Muscle of leg (tissue), 11 donors: Measurements from ENCODE around the gene EDEM2. TPM values are rescaled to one million over a fixed set of nuclear protein-coding genes. Genes with fewer than 3 reads are reported as not detected.
"Not testable (repeated sequence)": the region's sequence is repeated elsewhere in the genome, so short reads cannot be mapped to it uniquely, and the experiment has no call there.

ENCODE experiments used
- DNase-seq: peaks from one replicate; pipeline ENCODE4 v3.0.0; 2013
- H3K27ac ChIP-seq: one replicate; pipeline ENCODE4 v1.5.1; 2013; ENCODE audit warnings: mild to moderate bottlenecking, low read length, control low read depth
- H3K27me3 ChIP-seq: one replicate; pipeline ENCODE4 v1.6.1; 2013; ENCODE audit warnings: low read length; ENCODE audit not compliant: control insufficient read depth, insufficient read depth
- H3K36me3 ChIP-seq: one replicate; pipeline ENCODE4 v1.6.1; 2013; ENCODE audit warnings: low read length; ENCODE audit not compliant: control insufficient read depth, insufficient read depth
- H3K4me1 ChIP-seq: one replicate; pipeline ENCODE4 v1.6.1; 2013; ENCODE audit warnings: low read length; ENCODE audit not compliant: control insufficient read depth, insufficient read depth
- H3K4me3 ChIP-seq: one replicate; pipeline ENCODE4 v1.5.1; 2013; ENCODE audit warnings: low read length, control low read depth
- H3K9me3 ChIP-seq: replicated peaks from 2 replicates; pipeline ENCODE4 v1.6.1; 2013; ENCODE audit warnings: low read depth, low read length; ENCODE audit not compliant: control insufficient read depth
- WGBS: methylation state at CpG from one replicate; pipeline ENCODE4 v1.1.5; 2013; ENCODE audit warnings: missing lambda C conversion rate; ENCODE audit not compliant: insufficient coverage; 5-methylcytosine and 5-hydroxymethylcytosine counted together
- polyA plus RNA-seq, 8 donors: library from polyadenylated mRNA; unstranded; fragments of 120-200 nt; gene quantifications; one replicate each; pipeline versions ENCODE4 v1.2.1 to v1.2.3, GENCODE V29; 2013; ENCODE audit warnings: inconsistent platforms in 1 of 8, low replicate concordance in 1 of 8; ENCODE audit not compliant: insufficient read length in 8 of 8, insufficient read depth in 1 of 8
- total RNA-seq: library from RNA; stranded (reverse); fragments of 120-200 nt; gene quantifications from one replicate; pipeline ENCODE4 v1.2.4, GENCODE V29; 2013

Gene EDEM2
- total and polyA plus RNA-seq, 9 donors, result 7.4 to 10.8 (median 9.4) TPM

DNA sequence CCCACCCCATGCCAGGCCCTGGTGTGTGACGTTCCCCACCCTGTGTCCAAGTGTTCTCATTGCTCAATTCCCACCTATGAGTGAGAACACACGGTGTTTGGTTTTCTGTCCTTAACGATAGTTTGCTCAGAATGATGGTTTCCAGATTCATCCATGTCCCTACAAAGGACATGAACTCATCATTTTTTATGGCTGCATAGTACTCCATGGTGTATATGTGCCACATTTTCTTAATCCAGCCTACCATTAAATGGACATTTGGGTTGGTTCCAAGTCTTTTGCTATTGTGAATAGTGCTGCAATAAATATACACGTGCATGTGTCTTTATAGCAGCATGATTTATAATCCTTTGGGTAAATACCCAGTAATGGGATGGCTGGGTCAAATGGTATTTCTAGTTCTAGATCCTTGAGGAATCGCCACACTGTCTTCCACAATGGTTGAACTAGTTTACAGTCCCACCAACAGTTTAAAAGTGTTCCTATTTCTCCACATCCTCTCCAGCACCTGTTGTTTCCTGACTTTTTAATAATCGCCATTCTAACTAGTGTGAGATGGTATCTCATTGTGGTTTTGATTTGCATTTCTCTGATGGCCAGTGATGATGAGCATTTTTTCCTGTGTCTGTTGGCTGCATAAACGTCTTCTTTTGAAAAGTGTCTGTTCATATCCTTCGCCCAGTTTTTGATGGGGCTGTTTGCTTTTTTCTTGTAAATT is 75.5 kb downstream of the EDEM2 start:
- H3K4me3 ChIP-seq, DNase-seq, H3K27me3 ChIP-seq, H3K9me3 ChIP-seq, H3K27ac ChIP-seq, H3K36me3 ChIP-seq, H3K4me1 ChIP-seq: not testable (repeated sequence)
- WGBS, result no CpG with 5 or more reads among the region's 8 CpGs

DNA sequence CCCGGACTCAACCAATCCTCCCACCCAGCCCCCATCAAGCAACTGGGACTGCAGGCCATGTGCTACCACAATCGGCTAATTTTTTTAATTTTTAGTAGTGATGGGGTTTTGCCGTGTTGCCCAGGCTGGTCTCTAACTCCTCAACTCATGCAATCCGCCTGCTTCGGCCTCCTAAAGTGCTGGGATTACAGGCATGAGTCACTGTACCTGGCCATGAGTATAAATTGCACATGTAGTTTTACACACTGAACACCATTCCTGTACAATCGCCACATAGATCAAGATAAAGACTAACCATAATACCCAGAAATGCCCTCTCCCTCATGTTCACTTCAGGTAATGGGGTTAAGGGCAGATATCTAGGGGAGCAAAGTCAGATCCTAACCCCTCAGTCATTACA is 80.9 kb downstream of the EDEM2 start:
- Histone ChIP-seq H3K9me3 (no peaks in the 10 kb centered on the region), H3K36me3 (peaks cover 7% of the 10 kb centered on the region), H3K27me3 (no peaks in the 10 kb centered on the region), H3K27ac (no peak overlapping the region), H3K4me3 (no peak overlapping the region), H3K4me1 (no peaks in the 10 kb centered on the region)
- WGBS, result 91% methylated on average over 3 of the region's 6 CpGs
- no peak for DNase-seq

Other genes with a start within 250 kb of the EDEM2 start
- gene GSS, start 191.5 kb downstream of the EDEM2 start, total RNA-seq, result 29.1 TPM
- gene GSS, start 191.5 kb downstream of the EDEM2 start, polyA plus RNA-seq, result 10 to 100 TPM; 26.1 to 34.0 (median 29.5) TPM
- gene MYH7B, start 191.5 kb downstream of the EDEM2 start, total RNA-seq, result 21.7 TPM
- gene MYH7B, start 191.5 kb downstream of the EDEM2 start, polyA plus RNA-seq, result 100 to 1,000 TPM in 2 of 8 donors, 10 to 100 TPM in 6; 62.6 to 138 (median 79.1) TPM
- 28.6 TPM for gene TRPC4AP, start 54.5 kb downstream of the EDEM2 start, total RNA-seq
- gene TRPC4AP, start 54.5 kb downstream of the EDEM2 start, polyA plus RNA-seq, result 10 to 100 TPM; 46.6 to 61.0 (median 56.7) TPM
- 51.9 TPM for gene PROCR, start 24.7 kb upstream of the EDEM2 start, total RNA-seq
- 10 to 100 TPM; 31.1 to 51.3 (median 44.0) TPM for gene PROCR, start 24.7 kb upstream of the EDEM2 start, polyA plus RNA-seq
- gene MMP24, start 79.4 kb upstream of the EDEM2 start, total RNA-seq, result 0.27 TPM
- under 1 TPM; 0.28 to 0.61 (median 0.36) TPM for gene MMP24, start 79.4 kb upstream of the EDEM2 start, polyA plus RNA-seq
- gene MMP24OS, start 130.8 kb upstream of the EDEM2 start, total RNA-seq, result 8.8 TPM
- 10 to 100 TPM; 19.6 to 33.9 (median 23.4) TPM for gene MMP24OS, start 130.8 kb upstream of the EDEM2 start, polyA plus RNA-seq
- 73.9 TPM for gene EIF6, start 137.4 kb upstream of the EDEM2 start, total RNA-seq
- gene EIF6, start 137.4 kb upstream of the EDEM2 start, polyA plus RNA-seq, result 100 to 1,000 TPM in 1 of 8 donors, 10 to 100 TPM in 7; 70.4 to 105 (median 85.2) TPM
- not detected for gene FAM83C, start 145.1 kb upstream of the EDEM2 start, total RNA-seq
- gene FAM83C, start 145.1 kb upstream of the EDEM2 start, polyA plus RNA-seq, result 1 to 10 TPM in 1 of 8 donors, under 1 TPM in 1, not detected in 6; 0.11 to 2.1 TPM